ENCODE measurements around the gene AKAP6.

GRCh38 chr14:32770422-32770821 lies 441.3 kb downstream of the AKAP6 start:
- TF ChIP-seq, protein P1, sequence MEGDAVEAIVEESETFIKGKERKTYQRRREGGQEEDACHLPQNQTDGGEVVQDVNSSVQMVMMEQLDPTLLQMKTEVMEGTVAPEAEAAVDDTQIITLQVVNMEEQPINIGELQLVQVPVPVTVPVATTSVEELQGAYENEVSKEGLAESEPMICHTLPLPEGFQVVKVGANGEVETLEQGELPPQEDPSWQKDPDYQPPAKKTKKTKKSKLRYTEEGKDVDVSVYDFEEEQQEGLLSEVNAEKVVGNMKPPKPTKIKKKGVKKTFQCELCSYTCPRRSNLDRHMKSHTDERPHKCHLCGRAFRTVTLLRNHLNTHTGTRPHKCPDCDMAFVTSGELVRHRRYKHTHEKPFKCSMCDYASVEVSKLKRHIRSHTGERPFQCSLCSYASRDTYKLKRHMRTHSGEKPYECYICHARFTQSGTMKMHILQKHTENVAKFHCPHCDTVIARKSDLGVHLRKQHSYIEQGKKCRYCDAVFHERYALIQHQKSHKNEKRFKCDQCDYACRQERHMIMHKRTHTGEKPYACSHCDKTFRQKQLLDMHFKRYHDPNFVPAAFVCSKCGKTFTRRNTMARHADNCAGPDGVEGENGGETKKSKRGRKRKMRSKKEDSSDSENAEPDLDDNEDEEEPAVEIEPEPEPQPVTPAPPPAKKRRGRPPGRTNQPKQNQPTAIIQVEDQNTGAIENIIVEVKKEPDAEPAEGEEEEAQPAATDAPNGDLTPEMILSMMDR (IDR thresholded peaks at IDR 0.05; ENCODE audit: low read depth, low read length, missing input control): no peak
- TF ChIP-seq MAX (IDR thresholded peaks at IDR 0.05): no peak
- no peak for TF ChIP-seq FOXA1 (IDR thresholded peaks at IDR 0.05)
